Purkinje cell (primary cell): ENCODE results near the gene ZNF716. TPM values are rescaled to one million over a fixed set of nuclear protein-coding genes. Genes with fewer than 3 reads are reported as not detected.

ENCODE experiments used
- polyA plus RNA-seq: library from polyadenylated mRNA; unstranded; fragments of >200 nt; fragmentation: Nextera tagmentation; gene quantifications from 2 replicates; pipeline ENCODE4 v1.2.1, GENCODE V29; 2014

Gene ZNF716
- not detected in 2 replicates for polyA plus RNA-seq

DNA sequence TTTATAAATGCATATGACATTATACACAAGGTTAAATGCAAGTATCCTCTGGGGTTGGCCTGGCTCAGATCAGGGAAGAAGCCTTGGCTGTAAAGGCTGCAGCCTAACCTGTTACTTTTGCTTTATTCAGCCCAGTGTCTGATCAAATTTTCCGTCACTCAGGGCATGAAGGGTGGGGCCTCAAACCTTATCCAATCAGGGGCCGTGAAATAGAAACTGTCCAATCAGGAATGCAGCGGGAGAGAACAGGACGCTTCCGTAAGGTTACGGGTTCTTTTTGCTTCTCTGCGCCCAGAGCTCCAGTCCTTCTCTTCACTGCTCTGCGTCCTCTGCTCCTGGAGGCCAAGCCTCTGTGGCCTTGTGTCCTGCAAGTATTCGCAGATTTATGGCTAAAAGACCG is at the start of gene ZNF716:
ZNF716 (plus strand) TSS at position 274 of the 400 bp plus-strand sequence; CDS start at position 386, 112 bp downstream.

